MM.1S (cell line): ENCODE results near the gene MACROD2.

Experiments
- EZH2 ChIP-seq: fragments of 300-600 bp; sonication (generic); optimal IDR thresholded peaks from 2 replicates; pipeline ENCODE3; 2017; ENCODE audit warnings: low read depth, mild to moderate bottlenecking, antibody characterized with exemption, low read length, mixed read lengths
- TF ChIP-seq, protein P1 (sequence below): fragments of 300-600 bp; sonication (generic); IDR thresholded peaks from 2 replicates; pipeline ENCODE4 v1.5.1; 2016; ENCODE audit warnings: antibody characterized with exemption, low read length, mixed read lengths

DNA sequence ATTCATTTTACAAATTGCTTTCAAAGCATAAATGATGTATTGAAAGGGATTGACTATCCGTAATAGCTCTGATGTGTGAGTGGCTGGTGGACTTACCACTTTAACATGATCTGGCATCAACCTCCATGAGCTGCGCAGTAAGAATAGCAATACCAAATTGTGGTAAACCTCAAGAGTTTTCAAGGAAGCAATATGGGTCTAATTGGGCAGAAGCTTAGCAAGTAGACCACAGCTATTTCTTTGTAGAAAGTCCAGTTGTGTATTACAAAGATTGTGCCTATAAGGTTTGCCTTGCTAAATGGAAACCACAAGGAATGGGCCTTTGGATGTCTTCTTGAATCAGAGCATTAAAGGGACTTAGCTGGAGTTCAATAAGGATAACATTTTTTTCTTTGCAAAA is 1841.3 kb downstream of the MACROD2 start:
- TF ChIP-seq, protein P1, sequence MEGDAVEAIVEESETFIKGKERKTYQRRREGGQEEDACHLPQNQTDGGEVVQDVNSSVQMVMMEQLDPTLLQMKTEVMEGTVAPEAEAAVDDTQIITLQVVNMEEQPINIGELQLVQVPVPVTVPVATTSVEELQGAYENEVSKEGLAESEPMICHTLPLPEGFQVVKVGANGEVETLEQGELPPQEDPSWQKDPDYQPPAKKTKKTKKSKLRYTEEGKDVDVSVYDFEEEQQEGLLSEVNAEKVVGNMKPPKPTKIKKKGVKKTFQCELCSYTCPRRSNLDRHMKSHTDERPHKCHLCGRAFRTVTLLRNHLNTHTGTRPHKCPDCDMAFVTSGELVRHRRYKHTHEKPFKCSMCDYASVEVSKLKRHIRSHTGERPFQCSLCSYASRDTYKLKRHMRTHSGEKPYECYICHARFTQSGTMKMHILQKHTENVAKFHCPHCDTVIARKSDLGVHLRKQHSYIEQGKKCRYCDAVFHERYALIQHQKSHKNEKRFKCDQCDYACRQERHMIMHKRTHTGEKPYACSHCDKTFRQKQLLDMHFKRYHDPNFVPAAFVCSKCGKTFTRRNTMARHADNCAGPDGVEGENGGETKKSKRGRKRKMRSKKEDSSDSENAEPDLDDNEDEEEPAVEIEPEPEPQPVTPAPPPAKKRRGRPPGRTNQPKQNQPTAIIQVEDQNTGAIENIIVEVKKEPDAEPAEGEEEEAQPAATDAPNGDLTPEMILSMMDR, result no peak
- no peak for TF ChIP-seq EZH2
